Measurements from ENCODE around the gene CARMIL1. TPM values are rescaled to one million over a fixed set of nuclear protein-coding genes. Genes with fewer than 3 reads are reported as not detected.

The CARMIL1 gene
- total RNA-seq, 1 experiment from 2014 or later: 23.6 TPM

DNA sequence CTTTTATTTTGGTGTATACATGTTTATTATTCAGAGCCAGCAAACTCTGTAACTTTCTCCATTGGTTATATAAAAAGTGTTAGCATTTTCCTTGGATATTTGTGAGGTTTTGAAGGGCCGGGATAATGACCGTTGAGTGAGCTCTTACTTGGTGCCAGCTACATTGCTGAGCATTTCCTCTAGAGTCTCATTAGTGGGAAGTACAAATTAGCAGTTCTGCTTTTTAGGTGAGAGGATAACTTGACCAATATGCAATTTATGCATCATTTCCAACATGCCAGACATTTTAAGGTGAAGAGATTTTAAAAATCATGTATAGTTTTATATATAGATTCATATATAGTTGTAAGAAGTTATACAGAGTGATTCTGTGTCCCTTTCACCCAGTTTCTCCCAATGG is 84.3 kb downstream of the CARMIL1 start:
- no peaks in the 10 kb centered on the region for H3K9me3 ChIP-seq (ENCODE audit: control insufficient read depth, low read depth, low read length)
- H3K79me1 ChIP-seq (ENCODE audit: insufficient read depth, low read depth, low read length, poor library complexity, severe bottlenecking): peaks cover 4% of the 10 kb centered on the region
- no peak overlapping the region for H2BK120ac ChIP-seq (ENCODE audit: low read depth, low read length, poor library complexity, severe bottlenecking)
- no peak overlapping the region for H2AFZ ChIP-seq (ENCODE audit: low read length)
- Mint-ChIP-seq H3K9me3 (no peaks in the 10 kb centered on the region), H3K27ac (no peak overlapping the region), H3K4me1 (peaks cover 42 to 49% of the 10 kb centered on the region in 2 experiments), H3K27me3 (ENCODE audit: low read depth) (no peaks in the 10 kb centered on the region), H3K4me3 (no peak overlapping the region), H3K36me3 (ENCODE audit: insufficient read depth in 1 of 3, low read depth in 3 of 3) (no peaks in the 10 kb centered on the region)
- WGBS (ENCODE audit: extremely low coverage, insufficient read length, low lambda C conversion rate): no CpG with 5 or more reads among the region's 2 CpGs
- H3K56ac ChIP-seq (ENCODE audit: insufficient read length, low read depth, low read length): no peak overlapping the region
- H4K8ac ChIP-seq (replicated peaks; ENCODE audit: insufficient read length, low read depth, low read length): no peak overlapping the region
- no peak overlapping the region for H2BK20ac ChIP-seq (ENCODE audit: low read depth, low read length, poor library complexity, severe bottlenecking)
- no peak overlapping the region for H2AK5ac ChIP-seq (ENCODE audit: insufficient read length, low read length)
- no peak for DNase-seq
- H3K18ac ChIP-seq (ENCODE audit: insufficient read length, low read depth, low read length): no peak overlapping the region
- no peak overlapping the region for H2BK12ac ChIP-seq (ENCODE audit: insufficient read length, low read depth, low read length)
- H4K5ac ChIP-seq (ENCODE audit: insufficient read length, low read depth, low read length): no peak overlapping the region
- no peaks in the 10 kb centered on the region for H3K27me3 ChIP-seq (ENCODE audit: insufficient read depth, low read length)
- no peak overlapping the region for H3T11ph ChIP-seq (ENCODE audit: low read length)
- no peak overlapping the region for H2BK15ac ChIP-seq (ENCODE audit: low read depth, low read length)
- no peak overlapping the region for H3K4ac ChIP-seq (ENCODE audit: low read depth, low read length)
- H3K4me1 ChIP-seq (ENCODE audit: insufficient read depth, low read length): peaks cover 14% of the 10 kb centered on the region; the same call in 1 of the 2 replicates
- H3K27ac ChIP-seq (ENCODE audit: insufficient read length, low read depth, low read length): no peak overlapping the region
- H3K9ac ChIP-seq (ENCODE audit: extremely low read depth, insufficient read length, low read length): no peak overlapping the region
- TF ChIP-seq CTCF (conservative IDR thresholded peaks at IDR 0.05): no peak
- no peaks in the 10 kb centered on the region for H3K23me2 ChIP-seq (ENCODE audit: insufficient read length, low read depth, low read length, poor library complexity, severe bottlenecking)
- H4K20me1 ChIP-seq (ENCODE audit: control insufficient read depth, insufficient read depth, insufficient read length): no peaks in the 10 kb centered on the region
- no peak overlapping the region for H3K23ac ChIP-seq (ENCODE audit: insufficient read length, low read depth, low read length)
- H4K91ac ChIP-seq (ENCODE audit: insufficient read length, low read depth, low read length): no peak overlapping the region
- H2BK5ac ChIP-seq (ENCODE audit: insufficient read length, low read length): no peak overlapping the region
- H3K14ac ChIP-seq (ENCODE audit: insufficient read depth, low read length): no peak overlapping the region
- peaks cover 8% of the 10 kb centered on the region; the same call in 1 of the 2 replicates for H3K79me2 ChIP-seq (ENCODE audit: insufficient read depth, low read length)
- H3K4me2 ChIP-seq (ENCODE audit: insufficient read depth, insufficient read length, low read length): no peak overlapping the region

Measured in H9 (cell line).